NCI-H2081 treated with DMSO at 0.1 percent for 48 hours (cell line): ENCODE data around the gene VN1R4.
"Not testable (repeated sequence)": the region's sequence is repeated elsewhere in the genome, so short reads cannot be mapped to it uniquely, and the experiment has no call there.

ENCODE experiments used
- DNase-seq: peaks from one replicate; lab custom pipeline; 2025; lab: John Stamatoyannopoulos, UW

Gene VN1R4, protein sequence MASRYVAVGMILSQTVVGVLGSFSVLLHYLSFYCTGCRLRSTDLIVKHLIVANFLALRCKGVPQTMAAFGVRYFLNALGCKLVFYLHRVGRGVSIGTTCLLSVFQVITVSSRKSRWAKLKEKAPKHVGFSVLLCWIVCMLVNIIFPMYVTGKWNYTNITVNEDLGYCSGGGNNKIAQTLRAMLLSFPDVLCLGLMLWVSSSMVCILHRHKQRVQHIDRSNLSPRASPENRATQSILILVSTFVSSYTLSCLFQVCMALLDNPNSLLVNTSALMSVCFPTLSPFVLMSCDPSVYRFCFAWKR

DNA sequence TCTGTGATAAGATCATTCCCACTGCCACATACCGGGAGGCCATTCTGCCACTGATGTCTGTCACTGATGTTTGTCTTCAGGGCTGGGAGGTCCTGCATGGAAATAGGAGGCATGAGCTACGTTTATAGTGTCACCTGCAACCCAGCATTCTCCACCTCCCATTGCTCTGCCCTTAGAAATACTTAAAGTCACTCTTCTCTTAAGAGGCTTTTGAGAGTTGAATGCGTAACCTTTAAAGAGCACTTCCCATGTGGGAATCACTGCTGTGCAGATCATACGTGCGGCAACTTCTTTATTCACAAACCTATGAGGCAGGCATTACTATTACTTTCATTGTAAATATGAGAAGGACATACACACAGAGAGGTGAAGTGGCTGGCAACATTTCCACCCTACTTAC is at the start of gene VN1R4:
Gene VN1R4, minus strand, starts transcription at position 101 of the 400 bp plus-strand sequence. Its CDS starts 58 bp downstream, at position 43.
- not testable (repeated sequence) for DNase-seq

DNA sequence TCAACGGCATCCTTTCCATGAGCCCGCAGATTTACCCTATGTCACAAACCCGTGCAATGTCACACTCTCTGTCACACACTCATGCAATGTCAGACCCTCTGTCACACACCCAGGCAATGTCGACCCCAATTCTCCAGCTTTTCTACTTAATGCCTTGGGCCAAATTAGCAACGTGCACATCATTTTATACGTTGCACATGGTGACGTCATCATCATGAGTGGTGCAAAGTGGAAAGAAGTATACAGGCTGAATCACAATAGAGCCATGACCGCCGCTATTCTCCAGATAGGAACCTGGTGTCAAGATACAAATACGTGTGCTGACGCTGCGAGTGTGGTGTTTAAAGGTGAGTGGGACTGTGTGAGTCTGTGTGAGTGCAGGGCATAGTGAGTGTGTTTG is 44.4 kb upstream of the VN1R4 start:
- no peak for DNase-seq

DNA sequence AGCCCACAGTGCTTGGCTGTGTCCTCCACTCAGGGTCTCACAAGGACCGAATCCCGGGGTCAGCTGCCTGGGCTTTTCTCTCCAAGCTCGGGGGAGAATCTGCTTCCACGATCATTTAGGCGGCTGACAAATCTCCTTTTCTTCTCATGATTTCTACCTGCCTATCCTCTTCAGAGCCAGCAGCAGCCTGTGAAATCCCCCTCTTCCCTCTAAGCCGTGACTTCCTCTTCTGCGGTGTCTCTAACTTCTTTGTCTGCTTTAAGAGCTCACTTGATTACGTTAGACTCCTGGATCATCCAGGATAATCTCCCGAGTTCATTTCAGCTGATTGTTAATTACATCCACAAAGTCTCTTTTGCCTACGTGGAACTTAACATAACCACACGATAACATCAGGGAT is 43.5 kb upstream of the VN1R4 start:
- DNase-seq = no peak

DNA sequence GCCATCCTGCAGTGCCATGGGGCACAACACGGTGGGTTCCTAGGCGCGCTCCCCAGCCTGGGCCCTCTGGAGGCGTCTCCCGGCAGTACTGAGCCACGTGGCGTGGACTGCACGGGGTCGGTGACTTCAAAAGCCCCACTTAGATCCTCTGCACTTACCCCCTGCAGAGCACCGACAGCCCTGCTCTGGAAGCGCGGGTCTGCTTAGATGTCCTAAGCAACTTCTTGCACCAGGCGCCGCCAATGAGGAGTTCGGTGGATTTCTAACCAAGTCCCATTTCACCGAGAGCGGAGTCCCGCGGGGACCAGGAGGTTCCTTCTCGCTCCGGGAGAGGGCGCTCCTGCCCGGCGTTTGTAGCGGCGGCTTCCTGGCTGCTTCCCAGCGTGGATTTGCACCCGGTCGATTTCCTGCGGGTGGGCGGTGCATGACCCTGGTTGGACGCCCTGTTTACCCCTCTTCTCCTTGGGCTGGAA is 40.9 kb upstream of the VN1R4 start:
- DNase-seq = no peak

DNA sequence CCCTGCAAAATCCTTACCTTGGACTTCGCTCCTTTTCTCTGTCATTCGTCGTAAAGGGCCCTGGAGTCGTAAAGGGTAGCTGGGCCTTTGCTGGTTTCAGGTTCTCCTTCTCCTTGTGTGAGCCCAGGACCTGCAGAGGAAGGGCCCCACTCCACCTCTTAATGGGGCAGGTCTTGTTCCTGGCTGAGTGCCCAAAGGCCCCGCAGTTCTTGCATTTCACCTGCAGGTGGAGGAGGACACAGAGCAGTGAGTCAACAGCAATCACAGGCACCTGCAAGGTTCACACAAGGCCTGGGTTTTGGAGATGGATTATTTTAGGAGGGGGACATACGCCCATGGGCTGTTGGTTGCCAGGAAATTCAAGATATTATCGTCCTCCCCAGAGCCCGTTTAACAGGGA is 33.8 kb upstream of the VN1R4 start:
- DNase-seq = not testable (repeated sequence)

DNA sequence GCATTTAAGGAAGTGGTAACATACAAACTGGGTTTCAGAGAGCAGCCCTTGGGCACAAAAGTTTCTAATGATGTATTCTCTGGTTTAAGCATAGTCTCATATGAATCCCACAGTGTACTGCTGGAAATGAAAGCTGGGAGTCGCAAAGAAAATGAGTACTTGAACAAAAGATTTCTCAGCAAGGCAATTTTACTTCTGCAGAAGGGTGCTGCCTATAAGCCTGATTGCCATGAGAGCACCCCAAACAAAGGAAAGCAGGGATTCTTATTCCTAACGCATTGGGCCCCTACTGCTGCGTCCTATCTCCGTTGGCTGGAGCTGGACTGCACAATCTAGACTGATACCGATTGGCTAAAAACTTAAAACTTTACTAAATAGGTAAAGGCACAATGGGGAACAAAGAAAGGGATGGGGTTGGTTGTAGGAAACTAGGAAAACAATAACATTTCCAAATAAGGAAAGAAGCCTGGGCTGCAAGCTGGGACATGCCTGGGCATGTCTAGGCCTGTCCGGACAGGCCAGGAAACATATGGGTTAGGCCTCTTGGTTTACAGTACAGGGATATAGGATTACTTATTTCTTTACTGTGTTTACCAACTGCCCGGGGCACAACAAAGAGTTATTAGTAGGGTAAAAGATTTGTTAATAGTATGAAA is 27.4 kb upstream of the VN1R4 start:
- no peak for DNase-seq

DNA sequence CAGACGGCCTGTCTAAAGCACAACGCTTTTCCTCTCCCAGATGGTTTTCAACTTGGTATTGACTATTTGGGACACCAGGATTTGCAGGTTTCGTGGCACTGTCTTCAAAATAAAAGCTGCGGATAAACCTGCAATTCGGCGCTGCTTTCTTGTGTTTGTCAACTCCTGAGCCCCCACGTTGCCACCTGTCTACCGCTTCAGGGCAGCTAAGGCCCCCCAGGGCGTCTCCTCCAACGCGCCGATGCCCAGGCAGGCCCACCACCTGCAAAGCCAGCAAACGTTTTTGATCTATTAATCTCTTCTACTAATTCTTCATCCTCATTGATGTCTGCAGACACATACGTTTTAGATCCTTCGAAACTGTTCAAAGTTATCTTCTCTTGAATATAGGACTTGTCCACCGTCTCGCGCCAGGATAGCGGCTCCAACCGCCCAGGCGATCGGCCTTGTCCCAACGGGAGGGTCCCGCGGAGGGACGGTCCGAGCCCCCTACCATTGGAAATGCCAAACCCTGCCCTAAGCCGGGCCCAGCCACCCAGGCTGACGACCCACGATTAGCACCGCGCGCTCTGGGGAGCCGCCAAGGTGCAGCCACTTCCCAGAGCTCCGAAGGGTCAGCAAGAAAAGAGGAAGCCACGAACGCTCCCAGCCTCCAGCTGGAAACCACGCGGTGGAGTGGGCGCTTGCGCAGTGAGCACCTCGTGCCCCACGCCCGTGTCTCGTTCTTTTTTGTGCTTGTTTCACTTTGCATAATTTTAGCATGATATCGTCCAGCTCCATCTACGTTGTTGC is 23.4 kb upstream of the VN1R4 start:
- no peak for DNase-seq

DNA sequence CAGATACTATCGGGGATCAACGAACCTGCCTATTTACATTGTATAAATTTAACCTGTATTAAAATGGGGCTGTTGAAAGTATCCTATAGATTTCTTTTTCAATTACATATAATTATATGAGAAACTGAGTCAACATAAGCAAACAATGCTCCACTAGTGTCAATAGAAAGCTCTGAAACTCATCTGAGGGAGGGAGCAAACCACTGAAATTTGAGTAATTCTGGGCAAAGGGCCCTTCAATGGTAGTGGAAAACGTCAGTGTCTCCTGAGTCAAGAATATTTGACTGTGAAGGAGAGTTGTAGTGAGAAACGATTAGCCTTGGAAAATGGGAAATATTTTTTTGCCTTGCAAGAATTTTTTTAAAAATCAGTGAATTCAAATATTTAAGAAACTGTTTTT is 17.6 kb upstream of the VN1R4 start:
- no peak for DNase-seq

DNA sequence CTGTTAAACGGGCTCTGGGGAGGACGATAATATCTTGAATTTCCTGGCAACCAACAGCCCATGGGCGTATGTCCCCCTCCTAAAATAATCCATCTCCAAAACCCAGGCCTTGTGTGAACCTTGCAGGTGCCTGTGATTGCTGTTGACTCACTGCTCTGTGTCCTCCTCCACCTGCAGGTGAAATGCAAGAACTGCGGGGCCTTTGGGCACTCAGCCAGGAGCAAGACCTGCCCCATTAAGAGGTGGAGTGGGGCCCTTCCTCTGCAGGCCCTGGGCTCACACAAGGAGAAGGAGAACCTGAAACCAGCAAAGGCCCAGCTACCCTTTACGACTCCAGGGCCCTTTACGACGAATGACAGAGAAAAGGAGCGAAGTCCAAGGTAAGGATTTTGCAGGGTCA is 14.4 kb upstream of the VN1R4 start:
- not testable (repeated sequence) for DNase-seq

DNA sequence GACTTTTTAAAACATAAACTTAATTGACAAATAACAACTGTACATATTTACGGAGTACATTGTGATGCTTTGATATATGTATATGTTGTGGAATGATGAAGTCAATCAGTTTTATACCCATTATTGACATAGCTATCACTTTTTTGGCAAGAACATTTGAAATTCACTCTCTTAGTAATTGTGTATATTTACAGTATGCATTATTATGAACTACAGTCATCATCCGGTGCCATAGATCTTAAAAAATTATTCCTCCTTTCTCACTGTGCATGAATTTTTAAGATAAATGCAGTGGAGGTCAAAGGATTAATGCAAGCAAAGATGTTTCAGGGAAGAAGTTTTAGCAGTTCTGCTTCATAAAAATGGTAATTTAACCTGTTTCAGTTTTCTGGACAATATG is 8.0 kb upstream of the VN1R4 start:
- no peak for DNase-seq

DNA sequence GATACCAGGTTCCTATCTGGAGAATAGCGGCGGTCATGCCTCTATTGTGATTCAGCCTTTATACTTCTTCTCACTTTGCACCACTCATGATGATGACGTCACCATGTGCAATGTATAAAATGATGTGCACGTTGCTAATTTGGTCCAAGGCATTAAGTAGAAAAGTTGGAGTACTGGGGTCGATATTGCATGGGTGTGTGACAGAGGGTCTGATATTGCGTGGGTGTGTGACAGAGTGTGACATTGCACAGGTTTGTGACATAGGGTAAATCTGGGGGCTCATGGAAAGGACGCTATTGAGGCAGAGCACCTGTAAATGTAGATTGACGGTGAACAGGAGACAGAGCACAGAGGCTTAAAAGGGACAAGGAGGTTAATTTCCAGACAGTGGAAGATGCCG is 4.5 kb upstream of the VN1R4 start:
- no peak for DNase-seq

DNA sequence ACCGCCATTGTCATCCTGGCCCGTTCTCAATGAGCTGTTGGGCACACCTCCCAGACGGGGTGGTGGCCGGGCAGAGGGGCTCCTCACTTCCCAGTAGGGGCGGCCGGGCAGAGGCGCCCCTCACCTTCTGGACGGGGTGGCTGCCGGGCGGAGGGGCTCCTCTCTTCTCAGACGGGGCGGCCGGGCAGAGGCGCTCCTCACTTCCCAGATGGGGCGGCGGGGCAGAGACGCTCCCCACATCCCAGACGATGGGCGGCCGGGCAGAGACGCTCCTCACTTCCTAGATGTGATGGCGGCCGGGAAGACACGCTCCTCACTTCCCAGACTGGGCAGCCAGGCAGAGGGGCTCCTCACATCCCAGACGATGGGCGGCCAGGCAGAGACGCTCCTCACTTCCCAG is 2.3 kb upstream of the VN1R4 start:
- not testable (repeated sequence) for DNase-seq

DNA sequence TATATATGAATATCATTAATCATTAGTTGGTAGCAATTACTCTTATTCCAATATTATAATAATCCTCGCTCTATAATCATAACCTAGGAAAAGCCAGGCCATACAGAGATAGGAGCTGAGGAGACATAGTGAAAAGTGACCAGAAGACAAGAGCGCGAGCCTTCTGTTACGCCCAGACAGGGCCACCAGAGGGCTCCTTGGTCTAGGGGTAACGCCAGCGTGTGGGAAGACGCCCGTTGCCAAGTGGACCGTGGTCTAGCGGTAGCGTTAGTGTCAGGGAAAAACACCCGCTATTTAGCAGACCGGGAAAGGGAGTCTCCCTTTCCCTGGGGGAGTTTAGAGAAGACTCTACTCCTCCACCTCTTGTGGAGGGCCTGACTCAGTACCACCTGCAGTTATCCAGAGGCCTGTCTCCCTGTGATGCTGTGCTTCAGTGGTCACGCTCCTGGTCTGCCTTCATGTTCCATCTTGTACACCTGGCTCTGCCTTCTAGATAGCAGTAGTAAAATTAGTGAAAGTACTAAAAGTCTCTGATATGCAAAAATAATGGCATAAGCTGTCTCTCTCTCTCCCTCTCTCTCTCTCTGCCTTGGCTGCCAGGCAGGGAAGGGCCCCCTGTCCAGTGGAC is 9.7 kb downstream of the VN1R4 start, which contains the start of gene VN1R2:
Gene VN1R2, plus strand, starts transcription at position 578 of the 628 bp plus-strand sequence. CDS start 84 bp downstream, outside the sequence.
- not testable (repeated sequence) for DNase-seq

DNA sequence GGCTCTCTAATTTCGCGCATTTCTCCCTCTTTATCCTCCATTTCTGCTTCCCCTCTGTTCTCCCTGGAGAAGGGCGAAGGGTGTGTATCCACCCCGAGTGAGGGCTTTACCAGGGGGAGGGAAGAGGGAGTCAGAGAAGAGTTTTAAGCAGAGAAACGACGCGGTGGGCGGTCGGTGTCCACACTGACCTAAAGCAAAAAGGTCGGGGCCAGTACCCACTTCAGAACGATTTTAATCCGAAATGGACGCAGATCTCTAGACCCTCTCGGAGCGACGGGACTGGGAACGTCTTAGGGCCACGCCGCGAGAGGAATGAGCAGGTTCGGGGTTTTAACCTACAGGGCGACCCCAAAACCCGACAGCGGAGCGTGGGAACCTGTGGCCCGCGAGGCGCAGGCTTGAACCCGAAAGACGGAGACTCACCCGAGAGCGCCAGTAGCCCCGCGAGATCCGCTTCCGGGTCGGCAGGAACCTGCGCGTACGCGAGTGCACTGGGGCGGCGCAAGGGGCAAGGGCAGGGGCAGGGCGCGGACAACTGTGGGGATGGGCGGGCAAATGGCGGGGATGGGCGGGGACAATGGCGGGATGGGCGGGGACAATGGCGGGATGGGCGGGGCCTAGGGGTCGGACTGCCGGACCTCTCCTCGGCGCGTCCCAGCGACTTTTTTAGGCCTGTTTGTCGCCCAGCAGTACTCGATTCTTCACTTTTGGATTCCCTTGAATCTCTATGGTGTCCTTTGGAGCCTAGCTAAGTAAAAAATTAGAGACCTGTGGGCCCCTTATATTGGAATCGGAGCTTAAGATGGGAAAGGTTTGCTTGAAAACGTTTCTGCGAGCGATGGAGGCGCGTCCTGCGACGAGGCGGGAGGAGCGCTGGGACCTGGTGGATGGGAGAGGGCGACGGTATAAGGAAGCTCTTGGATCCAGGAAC is 12.8 kb downstream of the VN1R4 start, which contains the start of gene ZNF677:
Gene ZNF677, minus strand, starts transcription at position 463 of the 931 bp plus-strand sequence. CDS start 3,323 bp downstream, outside the sequence.
- DNase-seq = no peak

DNA sequence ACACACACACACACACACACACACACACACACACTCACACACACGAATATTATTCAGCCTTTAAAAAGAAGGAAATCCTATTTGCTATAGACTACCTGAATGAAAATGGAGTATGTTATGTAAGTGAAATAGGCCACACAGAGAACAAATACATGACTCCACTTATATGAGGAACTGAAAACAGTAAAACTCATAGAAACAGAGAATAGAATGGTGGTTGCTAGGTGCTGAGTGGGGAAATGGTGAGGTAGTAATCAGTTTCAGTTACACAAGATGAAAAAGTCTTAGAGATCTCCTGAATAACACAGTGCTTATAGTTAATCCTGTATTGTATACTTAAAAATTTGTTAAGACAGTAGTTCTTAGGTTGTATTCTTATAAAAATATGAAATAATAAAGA is 21.0 kb downstream of the VN1R4 start:
- DNase-seq = no peak

DNA sequence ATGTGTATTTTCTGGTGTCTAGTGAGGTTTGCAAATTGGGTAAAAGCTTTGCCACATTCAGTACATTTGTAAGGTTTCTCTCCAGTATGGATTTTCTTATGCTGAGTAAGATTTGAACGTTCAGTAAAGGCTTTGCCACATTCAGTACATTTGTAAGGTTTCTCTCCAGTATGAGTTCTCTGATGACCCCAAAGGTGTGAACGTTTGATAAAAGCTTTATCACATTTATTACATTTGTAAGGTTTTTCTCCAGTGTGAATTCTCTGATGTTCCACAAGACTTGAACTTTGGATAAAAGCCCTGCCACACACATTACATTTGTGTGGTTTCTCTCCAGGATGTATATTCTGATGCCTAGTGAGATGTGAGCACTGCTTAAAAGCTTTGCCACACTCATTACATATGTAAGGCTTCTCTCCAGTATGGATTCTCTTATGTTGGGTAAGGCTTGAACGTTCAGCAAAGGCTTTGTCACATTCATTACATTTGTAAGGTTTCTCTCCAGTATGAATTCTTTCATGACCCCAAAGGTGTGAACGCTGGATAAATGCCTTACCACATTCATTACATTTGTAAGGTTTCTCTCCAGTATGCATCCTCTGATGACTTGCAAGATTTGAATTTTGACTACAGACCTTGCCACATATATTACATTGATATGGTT is 30.3 kb downstream of the VN1R4 start:
- no peak for DNase-seq

DNA sequence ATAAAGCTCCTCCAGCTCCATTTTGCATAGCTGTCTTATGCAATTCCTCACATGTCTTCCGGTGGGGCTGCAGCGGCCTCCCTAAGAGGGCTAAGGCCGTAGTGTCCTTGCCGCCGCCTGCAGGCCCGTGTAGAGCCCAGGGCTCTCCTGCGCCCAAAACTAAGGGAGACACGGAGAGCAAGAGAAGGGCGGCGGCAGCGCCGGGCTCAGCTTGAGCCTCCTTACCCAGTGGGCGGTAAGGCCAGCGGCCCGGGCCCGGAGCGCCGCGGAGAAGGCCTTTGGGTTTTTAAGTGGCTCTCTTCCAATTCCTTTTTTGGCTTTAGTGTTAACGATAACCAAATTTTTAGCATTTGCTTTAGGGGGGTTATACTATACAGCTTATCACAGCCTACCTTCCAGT is 42.9 kb downstream of the VN1R4 start:
- DNase-seq = no peak

DNA sequence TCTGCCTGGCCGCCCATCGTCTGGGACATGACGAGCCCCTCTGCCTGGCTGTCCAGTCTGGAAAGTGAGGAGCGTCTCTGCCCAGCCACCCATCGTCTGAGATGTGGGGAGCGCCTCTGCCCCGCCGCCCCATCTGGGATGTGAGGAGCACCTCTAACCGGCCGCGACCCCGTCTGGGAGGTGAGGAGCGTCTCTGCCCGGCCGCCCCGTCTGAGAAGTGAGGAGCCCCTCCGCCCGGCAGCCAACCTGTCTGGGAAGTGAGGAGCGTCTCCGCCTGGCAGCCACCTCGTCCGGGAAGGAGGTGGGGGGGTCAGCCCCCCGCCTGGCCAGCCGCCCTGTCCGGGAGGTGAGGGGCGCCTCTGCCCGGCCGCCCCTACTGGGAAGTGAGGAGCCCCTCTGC is 44.8 kb downstream of the VN1R4 start:
- DNase-seq = not testable (repeated sequence)
